Stomach (tissue), 4 donors: Measurements from ENCODE around the gene RPS6KC1.

Experiments used
- CTCF ChIP-seq, 7 experiments: fragments of 450-650 bp in 4 of 7; fragments of 200-600 bp in 3 of 7; sonication (generic) in 3 of 7; IDR thresholded peaks; one replicate each; pipeline ENCODE4 v1.5.1; 2016 to 2019; ENCODE audit warnings: antibody characterized with exemption in 7 of 7, control low read depth in 2 of 7, mild to moderate bottlenecking in 1 of 7
- POLR2A ChIP-seq, 4 donors: fragments of 450-650 bp; IDR thresholded peaks; one replicate each; pipeline ENCODE4 v1.6.1; 2016; ENCODE audit warnings: antibody characterized with exemption in 4 of 4, control low read depth in 2 of 4, mild to moderate bottlenecking in 1 of 4, moderate library complexity in 1 of 4

GRCh38 chr1:213032651-213033050 lies 18.4 kb upstream of the RPS6KC1 start:
- TF ChIP-seq POLR2A (IDR thresholded peaks at IDR 0.05) (no peak), CTCF (IDR thresholded peaks at IDR 0.05) (no peak)
